Measurements from ENCODE around the gene TLE2.
"Not testable (repeated sequence)": the region's sequence is repeated elsewhere in the genome, so short reads cannot be mapped to it uniquely, and the experiment has no call there.

The TLE2 gene

GRCh38 chr19:3003046-3003445 is 26.0 kb downstream of the TLE2 start:
- no peak overlapping the region for H3K9ac ChIP-seq (ENCODE audit: low read depth in 1 of 2, low read length in 2 of 2)
- H3K27ac ChIP-seq (ENCODE audit: low read depth in 2 of 2, low read length in 2 of 2) = no peak overlapping the region
- no peaks in the 10 kb centered on the region for H3K9me3 ChIP-seq (ENCODE audit: control insufficient read depth in 2 of 2, low read length in 2 of 2)
- no peaks in the 10 kb centered on the region for H3K4me1 ChIP-seq (ENCODE audit: control insufficient read depth in 2 of 2, insufficient read depth in 2 of 2, low read length in 2 of 2)
- H3K27me3 ChIP-seq (ENCODE audit: control insufficient read depth in 2 of 2, insufficient read depth in 2 of 2, low read length in 2 of 2) = no peaks in the 10 kb centered on the region
- H3K36me3 ChIP-seq (ENCODE audit: control insufficient read depth in 2 of 2, insufficient read depth in 2 of 2, low read length in 2 of 2) = peaks cover 11 to 12% of the 10 kb centered on the region in 2 donors
- H3K4me3 ChIP-seq (ENCODE audit: low read length in 2 of 2) = no peak overlapping the region

- Histone ChIP-seq H3K4me1 (ENCODE audit: control insufficient read depth in 2 of 2, insufficient read depth in 2 of 2, low read length in 2 of 2) (no peaks in the 10 kb centered on the region), H3K27ac (ENCODE audit: low read depth in 2 of 2, low read length in 2 of 2) (no peak overlapping the region), H3K9me3 (ENCODE audit: control insufficient read depth in 2 of 2, low read length in 2 of 2) (no peaks in the 10 kb centered on the region), H3K36me3 (ENCODE audit: control insufficient read depth in 2 of 2, insufficient read depth in 2 of 2, low read length in 2 of 2) (peaks cover 10 to 11% of the 10 kb centered on the region in 2 donors), H3K9ac (ENCODE audit: low read depth in 1 of 2, low read length in 2 of 2) (no peak overlapping the region), H3K4me3 (ENCODE audit: low read length in 2 of 2) (no peak overlapping the region), H3K27me3 (ENCODE audit: control insufficient read depth in 2 of 2, insufficient read depth in 2 of 2, low read length in 2 of 2) (no peaks in the 10 kb centered on the region)
Observed at GRCh38 chr19:3001235-3001800, 27.8 kb downstream of the TLE2 start.

- no peak overlapping the region for H3K4me3 ChIP-seq (ENCODE audit: low read length in 2 of 2)
- H3K4me1 ChIP-seq (ENCODE audit: control insufficient read depth in 2 of 2, insufficient read depth in 2 of 2, low read length in 2 of 2) = no peaks in the 10 kb centered on the region
- H3K36me3 ChIP-seq (ENCODE audit: control insufficient read depth in 2 of 2, insufficient read depth in 2 of 2, low read length in 2 of 2) = peaks cover 2 to 4% of the 10 kb centered on the region in 2 donors
- no peak overlapping the region for H3K27ac ChIP-seq (ENCODE audit: low read depth in 2 of 2, low read length in 2 of 2)
- no peaks in the 10 kb centered on the region for H3K27me3 ChIP-seq (ENCODE audit: control insufficient read depth in 2 of 2, insufficient read depth in 2 of 2, low read length in 2 of 2)
- H3K9me3 ChIP-seq (ENCODE audit: control insufficient read depth in 2 of 2, low read length in 2 of 2) = no peaks in the 10 kb centered on the region
- H3K9ac ChIP-seq (ENCODE audit: low read depth in 1 of 2, low read length in 2 of 2) = no peak overlapping the region
Observed at GRCh38 chr19:2998642-2999041, 30.4 kb downstream of the TLE2 start.

GRCh38 chr19:2997720-2998119 is 31.4 kb downstream of the TLE2 start:
- Histone ChIP-seq H3K9me3 (ENCODE audit: control insufficient read depth in 2 of 2, low read length in 2 of 2) (no peaks in the 10 kb centered on the region), H3K36me3 (ENCODE audit: control insufficient read depth in 2 of 2, insufficient read depth in 2 of 2, low read length in 2 of 2) (peaks cover 2 to 4% of the 10 kb centered on the region in 2 donors), H3K4me1 (ENCODE audit: control insufficient read depth in 2 of 2, insufficient read depth in 2 of 2, low read length in 2 of 2) (no peaks in the 10 kb centered on the region), H3K27ac (ENCODE audit: low read depth in 2 of 2, low read length in 2 of 2) (no peak overlapping the region), H3K9ac (ENCODE audit: low read depth in 1 of 2, low read length in 2 of 2) (no peak overlapping the region), H3K27me3 (ENCODE audit: control insufficient read depth in 2 of 2, insufficient read depth in 2 of 2, low read length in 2 of 2) (no peaks in the 10 kb centered on the region), H3K4me3 (ENCODE audit: low read length in 2 of 2) (no peak overlapping the region)

- no peak overlapping the region for H3K4me3 ChIP-seq (ENCODE audit: low read length in 2 of 2)
- no peaks in the 10 kb centered on the region for H3K27me3 ChIP-seq (ENCODE audit: control insufficient read depth in 2 of 2, insufficient read depth in 2 of 2, low read length in 2 of 2)
- no peaks in the 10 kb centered on the region for H3K36me3 ChIP-seq (ENCODE audit: control insufficient read depth in 2 of 2, insufficient read depth in 2 of 2, low read length in 2 of 2)
- H3K9me3 ChIP-seq (ENCODE audit: control insufficient read depth in 2 of 2, low read length in 2 of 2) = no peaks in the 10 kb centered on the region
- H3K9ac ChIP-seq (ENCODE audit: low read depth in 1 of 2, low read length in 2 of 2) = no peak overlapping the region
- H3K27ac ChIP-seq (ENCODE audit: low read depth in 2 of 2, low read length in 2 of 2) = no peak overlapping the region
- no peaks in the 10 kb centered on the region for H3K4me1 ChIP-seq (ENCODE audit: control insufficient read depth in 2 of 2, insufficient read depth in 2 of 2, low read length in 2 of 2)
Observed at GRCh38 chr19:2994588-2995131, 34.4 kb downstream of the TLE2 start.

GRCh38 chr19:2993579-2993978 is 35.5 kb downstream of the TLE2 start:
- no peak overlapping the region for H3K4me3 ChIP-seq (ENCODE audit: low read length in 2 of 2)
- H3K27me3 ChIP-seq (ENCODE audit: control insufficient read depth in 2 of 2, insufficient read depth in 2 of 2, low read length in 2 of 2) = no peaks in the 10 kb centered on the region
- H3K4me1 ChIP-seq (ENCODE audit: control insufficient read depth in 2 of 2, insufficient read depth in 2 of 2, low read length in 2 of 2) = no peaks in the 10 kb centered on the region
- no peaks in the 10 kb centered on the region for H3K9me3 ChIP-seq (ENCODE audit: control insufficient read depth in 2 of 2, low read length in 2 of 2)
- no peak overlapping the region for H3K9ac ChIP-seq (ENCODE audit: low read depth in 1 of 2, low read length in 2 of 2)
- H3K36me3 ChIP-seq (ENCODE audit: control insufficient read depth in 2 of 2, insufficient read depth in 2 of 2, low read length in 2 of 2) = no peaks in the 10 kb centered on the region
- no peak overlapping the region for H3K27ac ChIP-seq (ENCODE audit: low read depth in 2 of 2, low read length in 2 of 2)

GRCh38 chr19:2992958-2993357 is 36.1 kb downstream of the TLE2 start:
- Histone ChIP-seq H3K9ac (ENCODE audit: low read depth in 1 of 2, low read length in 2 of 2) (no peak overlapping the region), H3K36me3 (ENCODE audit: control insufficient read depth in 2 of 2, insufficient read depth in 2 of 2, low read length in 2 of 2) (no peaks in the 10 kb centered on the region), H3K4me3 (ENCODE audit: low read length in 2 of 2) (no peak overlapping the region), H3K9me3 (ENCODE audit: control insufficient read depth in 2 of 2, low read length in 2 of 2) (no peaks in the 10 kb centered on the region), H3K4me1 (ENCODE audit: control insufficient read depth in 2 of 2, insufficient read depth in 2 of 2, low read length in 2 of 2) (no peaks in the 10 kb centered on the region), H3K27ac (ENCODE audit: low read depth in 2 of 2, low read length in 2 of 2) (no peak overlapping the region), H3K27me3 (ENCODE audit: control insufficient read depth in 2 of 2, insufficient read depth in 2 of 2, low read length in 2 of 2) (no peaks in the 10 kb centered on the region)

GRCh38 chr19:2992333-2992732 is 36.7 kb downstream of the TLE2 start:
- not testable (repeated sequence) for H3K9me3 ChIP-seq (ENCODE audit: control insufficient read depth in 2 of 2, low read length in 2 of 2); H3K4me1 ChIP-seq (ENCODE audit: control insufficient read depth in 2 of 2, insufficient read depth in 2 of 2, low read length in 2 of 2); H3K36me3 ChIP-seq (ENCODE audit: control insufficient read depth in 2 of 2, insufficient read depth in 2 of 2, low read length in 2 of 2); H3K27ac ChIP-seq (ENCODE audit: low read depth in 2 of 2, low read length in 2 of 2); H3K27me3 ChIP-seq (ENCODE audit: control insufficient read depth in 2 of 2, insufficient read depth in 2 of 2, low read length in 2 of 2); H3K4me3 ChIP-seq (ENCODE audit: low read length in 2 of 2); H3K9ac ChIP-seq (ENCODE audit: low read depth in 1 of 2, low read length in 2 of 2)

- H3K9ac ChIP-seq (ENCODE audit: low read depth in 1 of 2, low read length in 2 of 2) = no peak overlapping the region
- no peaks in the 10 kb centered on the region for H3K36me3 ChIP-seq (ENCODE audit: control insufficient read depth in 2 of 2, insufficient read depth in 2 of 2, low read length in 2 of 2)
- H3K9me3 ChIP-seq (ENCODE audit: control insufficient read depth in 2 of 2, low read length in 2 of 2) = no peaks in the 10 kb centered on the region
- H3K27ac ChIP-seq (ENCODE audit: low read depth in 2 of 2, low read length in 2 of 2) = no peak overlapping the region
- H3K27me3 ChIP-seq (ENCODE audit: control insufficient read depth in 2 of 2, insufficient read depth in 2 of 2, low read length in 2 of 2) = no peaks in the 10 kb centered on the region
- no peak overlapping the region for H3K4me3 ChIP-seq (ENCODE audit: low read length in 2 of 2)
- H3K4me1 ChIP-seq (ENCODE audit: control insufficient read depth in 2 of 2, insufficient read depth in 2 of 2, low read length in 2 of 2) = no peaks in the 10 kb centered on the region
Observed at GRCh38 chr19:2989236-2989946, 39.7 kb downstream of the TLE2 start.

GRCh38 chr19:2988568-2988967 is 40.5 kb downstream of the TLE2 start:
- Histone ChIP-seq H3K9me3 (ENCODE audit: control insufficient read depth in 2 of 2, low read length in 2 of 2) (no peaks in the 10 kb centered on the region), H3K4me3 (ENCODE audit: low read length in 2 of 2) (no peak overlapping the region), H3K36me3 (ENCODE audit: control insufficient read depth in 2 of 2, insufficient read depth in 2 of 2, low read length in 2 of 2) (no peaks in the 10 kb centered on the region), H3K4me1 (ENCODE audit: control insufficient read depth in 2 of 2, insufficient read depth in 2 of 2, low read length in 2 of 2) (peaks cover 0 to 2% of the 10 kb centered on the region in 2 donors), H3K27me3 (ENCODE audit: control insufficient read depth in 2 of 2, insufficient read depth in 2 of 2, low read length in 2 of 2) (peaks cover 0 to 2% of the 10 kb centered on the region in 2 donors), H3K27ac (ENCODE audit: low read depth in 2 of 2, low read length in 2 of 2) (no peak overlapping the region), H3K9ac (ENCODE audit: low read depth in 1 of 2, low read length in 2 of 2) (no peak overlapping the region)

All from mucosa of rectum (tissue), 2 donors.